HG02943 (cell line): ENCODE results near the gene KHK.

Experiments used
- ATAC-seq: cut with Tn5 transposase; IDR thresholded peaks from one replicate; pipeline ENCODE4 v1.9.1; 2021; ENCODE audit warnings: mild to moderate bottlenecking, low read depth, moderate library complexity; ENCODE audit not compliant: unreplicated experiment

Gene KHK

GRCh38 chr2:27123302-27124150 lies 37.0 kb downstream of the KHK start, which contains the start of gene ABHD1:
Gene ABHD1 (plus strand): TSS chr2:27123815. CDS start chr2:27123949, 134 bp downstream.
- no peak for ATAC-seq

GRCh38 chr2:27125104-27125503 lies 38.5 kb downstream of the KHK start:
- no peak for ATAC-seq

- no peak for ATAC-seq
These were observed 39.7 kb downstream of the KHK start for GRCh38 chr2:27126252-27126710.

GRCh38 chr2:27127883-27128667 lies 41.5 kb downstream of the KHK start:
- no peak for ATAC-seq

GRCh38 chr2:27128668-27129571 lies 42.3 kb downstream of the KHK start:
- no peak for ATAC-seq

- no peak for ATAC-seq
These were observed 43.8 kb downstream of the KHK start for GRCh38 chr2:27130396-27130795.

GRCh38 chr2:27131429-27131828 lies 44.9 kb downstream of the KHK start:
- ATAC-seq, result no peak

GRCh38 chr2:27133195-27133875 lies 46.8 kb downstream of the KHK start:
- no peak for ATAC-seq

GRCh38 chr2:27133905-27134780 lies 47.6 kb downstream of the KHK start, which contains the start of gene PREB:
Gene PREB (minus strand): TSS chr2:27134636. CDS start chr2:27134421, 215 bp downstream.
- peak; percentile 86 for ATAC-seq

- ATAC-seq, result no peak
These were observed 48.4 kb downstream of the KHK start for GRCh38 chr2:27134781-27135477.

- no peak for ATAC-seq
These were observed 48.9 kb downstream of the KHK start for GRCh38 chr2:27135478-27135955.

- ATAC-seq, result no peak
These were observed 50.2 kb downstream of the KHK start for GRCh38 chr2:27136751-27137150.

- no peak for ATAC-seq
These were observed 50.9 kb downstream of the KHK start for GRCh38 chr2:27137322-27137935.

GRCh38 chr2:27138111-27138510 lies 51.5 kb downstream of the KHK start:
- no peak for ATAC-seq

- no peak for ATAC-seq
These were observed 52.7 kb downstream of the KHK start, which contains the start of gene PRR30 for GRCh38 chr2:27139310-27139709. Gene PRR30 (minus strand): TSS chr2:27139410. CDS start chr2:27138329, 1,081 bp downstream.

- no peak for ATAC-seq
These were observed 56.7 kb downstream of the KHK start for GRCh38 chr2:27143285-27143684.

GRCh38 chr2:27145682-27146081 lies 59.1 kb downstream of the KHK start:
- ATAC-seq, result no peak
